HepG2 (cell line): ENCODE results near the gene METTL23. TPM values are rescaled to one million over a fixed set of nuclear protein-coding genes. Genes with fewer than 3 reads are reported as not detected.
A peak's percentile ranks its signal among the peaks of the same experiment; 100 is the strongest.
"Not testable (repeated sequence)": the region's sequence is repeated elsewhere in the genome, so short reads cannot be mapped to it uniquely, and the experiment has no call there.

Experiments
- ATAC-seq: fragments of 200-7000 bp; cut with Tn5 transposase; 3 replicates; pipeline ENCODE4 v1.9.1; 2020; ENCODE audit warnings: mild to moderate bottlenecking, moderate library complexity
- BruUV-seq: library from RNA; stranded (reverse); fragments of 400-500 nt; replicated peaks from 2 replicates; lab custom pipeline; 2021; lab: Mats Ljungman, UMichigan
- CTCF ChIA-PET: fragments of 300-600 bp; formaldehyde crosslinking; extraction: SDS; loops from one replicate; lab custom pipeline; 2021; ENCODE audit warnings: low total read pairs, inconsistent platforms, low intra/inter-chr PET ratio; lab: Yijun Ruan, JAX
- POLR2A ChIA-PET: fragments of 350-600 bp; sonication (Branson Sonifier 250); formaldehyde crosslinking; loops from one replicate; lab custom pipeline; 2020; ENCODE audit warnings: antibody characterized with exemption, inconsistent platforms; lab: Yijun Ruan, JAX
- DNase-seq: peaks from one replicate; pipeline ENCODE4 v3.0.0-alpha.2; 2015; ENCODE audit warnings: low spot score
- FAIRE-seq: peaks from 3 replicates; lab custom pipeline; 2011; peaks lifted over from hg19 to GRCh38; lab: Jason Lieb, UNC
- H2AFZ ChIP-seq: one replicate; pipeline ENCODE4 v1.6.1; 2011; ENCODE audit warnings: low read length, inconsistent platforms
- H3K27ac ChIP-seq: fragments of 300-600 bp; 3 replicates; pipeline ENCODE4 v1.8.0; 2011; ENCODE audit warnings: mixed run types, mild to moderate bottlenecking, mixed read lengths, low read length, inconsistent platforms; ENCODE audit not compliant: insufficient read depth; ENCODE audit errors: extremely low read length
- H3K27me3 ChIP-seq, 2 experiments: fragments of 200-600 bp in 1 of 2; 2 replicates in 1 of 2; 3 replicates in 1 of 2; pipeline versions ENCODE4 v1.6.0 to v1.8.0; 2011; ENCODE audit warnings: low read length in 2 of 2, mild to moderate bottlenecking in 2 of 2, moderate library complexity in 2 of 2, inconsistent platforms in 1 of 2; ENCODE audit not compliant: insufficient read depth in 2 of 2, control insufficient read depth in 1 of 2
- H3K36me3 ChIP-seq, 2 experiments: fragments of 200-600 bp in 1 of 2; replicated peaks in 1 of 2; 2 replicates in 1 of 2; 3 replicates in 1 of 2; pipeline versions ENCODE4 v1.5.1 to v1.8.0; 2011; ENCODE audit warnings: low read length in 2 of 2, inconsistent platforms in 1 of 2; ENCODE audit not compliant: insufficient read depth in 2 of 2, control insufficient read depth in 1 of 2
- H3K4me1 ChIP-seq: 2 replicates; pipeline ENCODE4 v1.5.1; 2012; ENCODE audit warnings: low read length, inconsistent platforms; ENCODE audit not compliant: insufficient read depth
- H3K4me2 ChIP-seq: 2 replicates; pipeline ENCODE4 v1.6.0; 2011; ENCODE audit warnings: low read depth, low read length, inconsistent platforms
- H3K4me3 ChIP-seq, 3 experiments: fragments of 200-600 bp in 1 of 3; sonication (generic), shearing (Covaris generic) in 1 of 3; replicated peaks in 1 of 3; 2 replicates each; pipeline ENCODE4 v1.5.1; 2011 to 2016; ENCODE audit warnings: low read length in 3 of 3, inconsistent platforms in 2 of 3, low read depth in 2 of 3, mild to moderate bottlenecking in 2 of 3, control low read depth in 1 of 3, mixed read lengths in 1 of 3; ENCODE audit not compliant: insufficient read depth in 1 of 3
- H3K79me2 ChIP-seq: one replicate; pipeline ENCODE4 v1.6.1; 2011; ENCODE audit warnings: low read length, inconsistent platforms; ENCODE audit not compliant: insufficient read depth
- H3K9ac ChIP-seq: 2 replicates; pipeline ENCODE4 v1.6.0; 2011; ENCODE audit warnings: mild to moderate bottlenecking, low read depth, low read length, inconsistent platforms; ENCODE audit not compliant: insufficient read depth
- H3K9me3 ChIP-seq: 2 replicates; pipeline ENCODE4 v1.5.1; 2012; ENCODE audit warnings: mild to moderate bottlenecking, low read length
- H4K20me1 ChIP-seq: 2 replicates; pipeline ENCODE4 v1.6.0; 2011; ENCODE audit warnings: inconsistent platforms, mild to moderate bottlenecking, low read length, moderate library complexity; ENCODE audit not compliant: insufficient read depth
- EEA1 ChIP-seq: sonication (generic); formaldehyde crosslinking; IDR thresholded peaks from 2 replicates; pipeline ENCODE4 v1.5.1; 2020; ENCODE audit warnings: mild to moderate bottlenecking, missing genetic modification reagents, borderline replicate concordance
- HOXA3 ChIP-seq: sonication (generic); formaldehyde crosslinking; IDR thresholded peaks from 2 replicates; pipeline ENCODE4 v1.5.0; 2020; ENCODE audit warnings: missing genetic modification reagents
- KLF12 ChIP-seq: sonication (generic); formaldehyde crosslinking; IDR thresholded peaks from 2 replicates; pipeline ENCODE4 v1.4.0; 2020; ENCODE audit warnings: missing genetic modification reagents, borderline replicate concordance
- KLF16 ChIP-seq, 2 experiments: sonication (generic) in 1 of 2; formaldehyde crosslinking in 1 of 2; IDR thresholded peaks; 2 replicates each; pipeline versions ENCODE4 v1.6.1 to v1.8.0; 2016 to 2023; ENCODE audit warnings: missing genetic modification reagents in 2 of 2, missing compliant biosample characterization in 1 of 2
- MED13 ChIP-seq: sonication (generic); formaldehyde crosslinking; IDR thresholded peaks from 2 replicates; pipeline ENCODE4 v1.5.0; 2020; ENCODE audit warnings: missing genetic modification reagents
- RBM22 ChIP-seq: fragments of 200-400 bp; formaldehyde crosslinking; optimal IDR thresholded peaks from 2 replicates; pipeline ENCODE3; 2017; ENCODE audit warnings: mild to moderate bottlenecking, low read length, moderate library complexity
- RXRA ChIP-seq: sonication (generic); formaldehyde crosslinking; IDR thresholded peaks from 2 replicates; pipeline ENCODE4 v1.5.1; 2020; ENCODE audit warnings: missing genetic modification reagents
- SP2 ChIP-seq: sonication (generic); formaldehyde crosslinking; IDR thresholded peaks from 2 replicates; pipeline ENCODE4 v1.5.1; 2020; ENCODE audit warnings: mild to moderate bottlenecking, missing genetic modification reagents
- ZBTB43 ChIP-seq: sonication (generic); formaldehyde crosslinking; conservative IDR thresholded peaks from 2 replicates; pipeline ENCODE4 v1.4.0; 2020; ENCODE audit warnings: missing genetic modification reagents
- ZC3H13 ChIP-seq: sonication (generic); formaldehyde crosslinking; IDR thresholded peaks from 2 replicates; pipeline ENCODE4 v1.8.1; 2023; ENCODE audit warnings: mild to moderate bottlenecking, missing genetic modification reagents, moderate library complexity
- ZFP90 ChIP-seq: sonication (generic); formaldehyde crosslinking; IDR thresholded peaks from 2 replicates; pipeline ENCODE4 v1.8.0; 2022; ENCODE audit warnings: missing genetic modification reagents, mild to moderate bottlenecking, inconsistent platforms, borderline replicate concordance
- ZNF121 ChIP-seq: sonication (generic); formaldehyde crosslinking; IDR thresholded peaks from 2 replicates; pipeline ENCODE4 v1.5.0; 2020; ENCODE audit warnings: mild to moderate bottlenecking, missing genetic modification reagents
- ZNF530 ChIP-seq: sonication (generic); formaldehyde crosslinking; IDR thresholded peaks from 2 replicates; pipeline ENCODE4 v1.5.0; 2020; ENCODE audit warnings: low read depth, mild to moderate bottlenecking, missing genetic modification reagents
- ZNF761 ChIP-seq: sonication (generic); formaldehyde crosslinking; conservative IDR thresholded peaks from 2 replicates; pipeline ENCODE4 v1.4.0; 2020; ENCODE audit warnings: mild to moderate bottlenecking, missing genetic modification reagents
- ZNF782 ChIP-seq: sonication (generic); formaldehyde crosslinking; IDR thresholded peaks from 2 replicates; pipeline ENCODE4 v1.4.0; 2020; ENCODE audit warnings: missing genetic modification reagents, mild to moderate bottlenecking, borderline replicate concordance
- WGBS: methylation state at CpG from one replicate; pipeline ENCODE4 v1.1.6; 2017; ENCODE audit warnings: low lambda C conversion rate; 5-methylcytosine and 5-hydroxymethylcytosine counted together
- in situ Hi-C: cut with HindIII; loops from 2 replicates; pipeline ENCODE4 v1.10.0; 2017; ENCODE audit warnings: low pct_unique_long_range_greater_than_20kb; ENCODE audit not compliant: extremely low pct_ligation_motif_present
- intact Hi-C: fragments of 100-400 bp; cut with micrococcal nuclease; formaldehyde crosslinking; loops from one replicate; pipeline ENCODE4 v1.10.0; 2022; ENCODE audit not compliant: unreplicated experiment
- polyA plus RNA-seq, 8 experiments: library from polyadenylated mRNA; depleted of rRNA in 3 of 8; stranded (reverse) in 7 of 8; unstranded in 1 of 8; fragments of >200 nt; fragmentation: Illumina TruSeq in 4 of 8; extraction: Trizol in 4 of 8; gene quantifications; 2 replicates each; pipeline versions ENCODE4 v1.2.1 to v1.2.3, GENCODE V29; 2011 to 2016; ENCODE audit warnings: low read depth in 4 of 8, missing spikeins in 1 of 8, mixed read lengths in 1 of 8; ENCODE audit not compliant: insufficient read depth in 1 of 8
- total RNA-seq, 5 experiments: library from RNA; depleted of rRNA; stranded (reverse); fragments of >200 nt; fragmentation: Illumina TruSeq; extraction: Trizol; gene quantifications; 2 replicates each; pipeline ENCODE4 v1.2.3, GENCODE V29; 2016; ENCODE audit warnings: low read depth in 1 of 5

The METTL23 gene
- total and polyA plus RNA-seq, 2 of the 13 experiments (the other 11 are each of a cell fraction or from before 2014, with no cell fraction given): 39.9 to 104 TPM

- WGBS: 95% methylated on average over 7 of the region's 7 CpGs
- H2AFZ ChIP-seq, CTCF ChIA-PET, H4K20me1 ChIP-seq, ATAC-seq, BruUV-seq, DNase-seq, H3K27me3 ChIP-seq, H3K4me3 ChIP-seq, H3K9me3 ChIP-seq, intact Hi-C loops, H3K36me3 ChIP-seq, H3K4me2 ChIP-seq, H3K9ac ChIP-seq, in situ Hi-C loops, FAIRE-seq, H3K27ac ChIP-seq: not testable (repeated sequence)
- 0 out of 2 replicates have a peak, but pooled peaks have one; percentile 17 for TF ChIP-seq HOXA3 (CRISPR knock-in tag)
- peak; percentile 29; the same call in 1 of the 2 replicates for TF ChIP-seq ZNF121
- Histone ChIP-seq H3K4me1 (peaks cover 90% of the 10 kb centered on the region), H3K79me2 (peaks cover 12% of the 10 kb centered on the region)
- POLR2A ChIA-PET: interaction anchor here (1.8 kb wide), 1 partner anchor 10 kb away, joined by 5 read pairs; no protein-coding TSS in a partner anchor
Observed at GRCh38 chr17:76698466-76698977, 28.1 kb upstream of the METTL23 start.

GRCh38 chr17:76700270-76700616, 26.4 kb upstream of the METTL23 start:
- Histone ChIP-seq H3K27ac (peak overlapping the region; percentile 71), H3K4me1 (peaks cover 79% of the 10 kb centered on the region), H3K79me2 (peaks cover 17% of the 10 kb centered on the region), H3K27me3 (no peaks in the 10 kb centered on the region), H3K4me2 (peak overlapping the region; percentile 94), H3K9ac (peak overlapping the region; percentile 64), H3K9me3 (no peaks in the 10 kb centered on the region), H3K4me3 (peak overlapping the region; percentile 56 to 75 (median 62); a peak in 5 of 6 replicates), H3K36me3 (no peaks in the 10 kb centered on the region), H2AFZ (no peak overlapping the region), H4K20me1 (peaks cover 3% of the 10 kb centered on the region; the same call in 1 of the 2 replicates)
- ATAC-seq: peak; percentile 52
- no peak for FAIRE-seq
- CTCF ChIA-PET: no interaction called here
- in situ Hi-C loops: no loop called here
- intact Hi-C loops: loop anchor here (10.0 kb wide), 1 partner anchor 145 kb away; no protein-coding TSS in a partner anchor
- 42% methylated on average over 8 of the region's 8 CpGs for WGBS
- TSS peak; percentile 92 for BruUV-seq
- POLR2A ChIA-PET: interaction anchor here (1.0 to 3.5 kb wide), 5 partner anchors 10 to 37 kb away, joined by 4 to 25 read pairs (median 11); partner anchors contain the start of genes MFSD11, MXRA7 and SRSF2
- DNase-seq: no peak
- 0 out of 4 replicates have a peak, but pooled peaks of 1 of the 2 experiments have one; percentile 9 for TF ChIP-seq KLF16 (CRISPR knock-in tag; IDR thresholded peaks at IDR 0.05)
- TF ChIP-seq ZBTB43 (CRISPR knock-in tag): 0 out of 2 replicates have a peak, but pooled peaks have one; percentile 16
- TF ChIP-seq EEA1 (CRISPR knock-in tag): no peak
- no peak for TF ChIP-seq ZNF530 (CRISPR knock-in tag)
- TF ChIP-seq MED13 (CRISPR knock-in tag): no peak
- TF ChIP-seq ZNF761: no peak
- no peak for TF ChIP-seq RBM22
- TF ChIP-seq ZC3H13: no peak
- 0 out of 2 replicates have a peak, but pooled peaks have one; percentile 11 for TF ChIP-seq RXRA (CRISPR knock-in tag)
- TF ChIP-seq KLF12 (CRISPR knock-in tag): peak; percentile 14; the same call in 1 of the 2 replicates
- no peak for TF ChIP-seq ZNF782 (CRISPR knock-in tag)
- no peak for TF ChIP-seq SP2
- TF ChIP-seq ZFP90: 0 out of 2 replicates have a peak, but pooled peaks have one; percentile 19
